ENCODE data around the gene GSG1L.

DNA sequence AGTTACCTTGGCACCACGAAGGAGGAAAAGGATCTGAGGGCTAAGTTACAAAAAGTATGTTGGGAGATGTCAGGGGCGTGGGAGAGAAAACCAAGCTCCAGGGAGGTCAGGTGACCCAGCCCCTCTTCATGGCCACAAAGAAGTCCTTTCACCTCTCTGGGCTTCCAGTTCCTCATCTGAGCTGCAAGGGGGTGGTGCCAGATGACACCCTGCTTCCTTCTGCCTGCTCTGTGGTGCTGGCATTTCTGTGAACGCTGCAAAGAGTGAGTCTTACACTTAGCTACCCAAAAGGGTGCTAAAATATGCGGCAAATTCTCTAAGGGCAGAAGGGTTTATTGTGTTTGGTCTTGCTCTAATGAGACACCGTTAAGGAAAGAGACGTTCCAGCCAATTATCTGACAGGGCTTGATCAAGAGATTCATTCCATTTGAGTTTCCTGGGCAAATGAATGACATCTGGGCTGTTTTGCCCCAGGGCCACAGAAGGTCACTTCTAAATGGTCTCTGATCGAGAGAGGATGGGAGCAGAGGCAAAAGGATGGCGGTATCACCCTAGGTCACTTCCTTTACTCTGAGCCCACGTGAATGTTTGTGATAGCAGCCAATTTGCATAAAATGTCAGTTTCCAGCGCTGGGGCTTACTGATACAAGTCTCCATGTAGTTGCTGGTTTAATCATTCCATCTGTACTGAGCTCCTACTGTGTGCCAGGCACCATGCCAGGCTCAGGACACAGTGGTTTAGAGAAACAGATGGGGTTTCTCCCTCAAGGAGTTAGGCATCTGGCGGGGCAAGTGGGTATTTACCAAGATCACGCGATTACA, 303.3 kb downstream of the GSG1L start:
- TF ChIP-seq, protein P1, sequence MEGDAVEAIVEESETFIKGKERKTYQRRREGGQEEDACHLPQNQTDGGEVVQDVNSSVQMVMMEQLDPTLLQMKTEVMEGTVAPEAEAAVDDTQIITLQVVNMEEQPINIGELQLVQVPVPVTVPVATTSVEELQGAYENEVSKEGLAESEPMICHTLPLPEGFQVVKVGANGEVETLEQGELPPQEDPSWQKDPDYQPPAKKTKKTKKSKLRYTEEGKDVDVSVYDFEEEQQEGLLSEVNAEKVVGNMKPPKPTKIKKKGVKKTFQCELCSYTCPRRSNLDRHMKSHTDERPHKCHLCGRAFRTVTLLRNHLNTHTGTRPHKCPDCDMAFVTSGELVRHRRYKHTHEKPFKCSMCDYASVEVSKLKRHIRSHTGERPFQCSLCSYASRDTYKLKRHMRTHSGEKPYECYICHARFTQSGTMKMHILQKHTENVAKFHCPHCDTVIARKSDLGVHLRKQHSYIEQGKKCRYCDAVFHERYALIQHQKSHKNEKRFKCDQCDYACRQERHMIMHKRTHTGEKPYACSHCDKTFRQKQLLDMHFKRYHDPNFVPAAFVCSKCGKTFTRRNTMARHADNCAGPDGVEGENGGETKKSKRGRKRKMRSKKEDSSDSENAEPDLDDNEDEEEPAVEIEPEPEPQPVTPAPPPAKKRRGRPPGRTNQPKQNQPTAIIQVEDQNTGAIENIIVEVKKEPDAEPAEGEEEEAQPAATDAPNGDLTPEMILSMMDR (conservative IDR thresholded peaks at IDR 0.05) = no peak
- no peak for TF ChIP-seq EZH2 (IDR thresholded peaks at IDR 0.05; ENCODE audit: low read depth)

Measured in PC-9 (cell line).